ENCODE measurements around the gene IL27RA. TPM values are rescaled to one million over a fixed set of nuclear protein-coding genes. Genes with fewer than 3 reads are reported as not detected.

IL27RA gene
- total RNA-seq, 1 experiment from 2014 or later, result 10.2 TPM

DNA sequence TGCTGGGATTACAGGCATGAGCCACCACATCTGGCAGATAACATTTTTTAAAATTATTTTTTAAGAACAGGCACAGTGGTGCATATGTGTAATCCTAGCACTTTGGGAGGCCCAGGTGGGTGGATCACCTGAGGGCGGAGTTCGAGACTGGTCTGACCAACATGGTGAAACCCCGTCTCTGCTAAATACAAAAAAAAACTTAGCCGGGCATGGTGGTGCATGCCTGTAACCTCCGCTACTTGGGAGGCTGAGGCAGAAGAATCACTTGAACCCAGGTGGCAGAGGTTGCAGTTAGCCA, 30.9 kb downstream of the IL27RA start:
- ChIA-PET POLR2A (no interaction called here), CTCF (no interaction called here)
- TF ChIP-seq TCF7L2 (IDR thresholded peaks at IDR 0.05; ENCODE audit: low read depth, low read length), result no peak
- TF ChIP-seq SIN3A (IDR thresholded peaks at IDR 0.05; ENCODE audit: borderline replicate concordance, insufficient read depth, low read depth, low read length), result no peak
- TF ChIP-seq, protein P1, sequence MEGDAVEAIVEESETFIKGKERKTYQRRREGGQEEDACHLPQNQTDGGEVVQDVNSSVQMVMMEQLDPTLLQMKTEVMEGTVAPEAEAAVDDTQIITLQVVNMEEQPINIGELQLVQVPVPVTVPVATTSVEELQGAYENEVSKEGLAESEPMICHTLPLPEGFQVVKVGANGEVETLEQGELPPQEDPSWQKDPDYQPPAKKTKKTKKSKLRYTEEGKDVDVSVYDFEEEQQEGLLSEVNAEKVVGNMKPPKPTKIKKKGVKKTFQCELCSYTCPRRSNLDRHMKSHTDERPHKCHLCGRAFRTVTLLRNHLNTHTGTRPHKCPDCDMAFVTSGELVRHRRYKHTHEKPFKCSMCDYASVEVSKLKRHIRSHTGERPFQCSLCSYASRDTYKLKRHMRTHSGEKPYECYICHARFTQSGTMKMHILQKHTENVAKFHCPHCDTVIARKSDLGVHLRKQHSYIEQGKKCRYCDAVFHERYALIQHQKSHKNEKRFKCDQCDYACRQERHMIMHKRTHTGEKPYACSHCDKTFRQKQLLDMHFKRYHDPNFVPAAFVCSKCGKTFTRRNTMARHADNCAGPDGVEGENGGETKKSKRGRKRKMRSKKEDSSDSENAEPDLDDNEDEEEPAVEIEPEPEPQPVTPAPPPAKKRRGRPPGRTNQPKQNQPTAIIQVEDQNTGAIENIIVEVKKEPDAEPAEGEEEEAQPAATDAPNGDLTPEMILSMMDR (IDR thresholded peaks at IDR 0.05), result no peak
- TF ChIP-seq, protein P2, sequence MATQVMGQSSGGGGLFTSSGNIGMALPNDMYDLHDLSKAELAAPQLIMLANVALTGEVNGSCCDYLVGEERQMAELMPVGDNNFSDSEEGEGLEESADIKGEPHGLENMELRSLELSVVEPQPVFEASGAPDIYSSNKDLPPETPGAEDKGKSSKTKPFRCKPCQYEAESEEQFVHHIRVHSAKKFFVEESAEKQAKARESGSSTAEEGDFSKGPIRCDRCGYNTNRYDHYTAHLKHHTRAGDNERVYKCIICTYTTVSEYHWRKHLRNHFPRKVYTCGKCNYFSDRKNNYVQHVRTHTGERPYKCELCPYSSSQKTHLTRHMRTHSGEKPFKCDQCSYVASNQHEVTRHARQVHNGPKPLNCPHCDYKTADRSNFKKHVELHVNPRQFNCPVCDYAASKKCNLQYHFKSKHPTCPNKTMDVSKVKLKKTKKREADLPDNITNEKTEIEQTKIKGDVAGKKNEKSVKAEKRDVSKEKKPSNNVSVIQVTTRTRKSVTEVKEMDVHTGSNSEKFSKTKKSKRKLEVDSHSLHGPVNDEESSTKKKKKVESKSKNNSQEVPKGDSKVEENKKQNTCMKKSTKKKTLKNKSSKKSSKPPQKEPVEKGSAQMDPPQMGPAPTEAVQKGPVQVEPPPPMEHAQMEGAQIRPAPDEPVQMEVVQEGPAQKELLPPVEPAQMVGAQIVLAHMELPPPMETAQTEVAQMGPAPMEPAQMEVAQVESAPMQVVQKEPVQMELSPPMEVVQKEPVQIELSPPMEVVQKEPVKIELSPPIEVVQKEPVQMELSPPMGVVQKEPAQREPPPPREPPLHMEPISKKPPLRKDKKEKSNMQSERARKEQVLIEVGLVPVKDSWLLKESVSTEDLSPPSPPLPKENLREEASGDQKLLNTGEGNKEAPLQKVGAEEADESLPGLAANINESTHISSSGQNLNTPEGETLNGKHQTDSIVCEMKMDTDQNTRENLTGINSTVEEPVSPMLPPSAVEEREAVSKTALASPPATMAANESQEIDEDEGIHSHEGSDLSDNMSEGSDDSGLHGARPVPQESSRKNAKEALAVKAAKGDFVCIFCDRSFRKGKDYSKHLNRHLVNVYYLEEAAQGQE (IDR thresholded peaks at IDR 0.05; ENCODE audit: insufficient read depth in 1 of 2, low read depth in 2 of 2, low read length in 1 of 2), result no peak
- TF ChIP-seq POLR2AphosphoS5 (IDR thresholded peaks at IDR 0.05; ENCODE audit: low read depth, low read length), result no peak
- Histone ChIP-seq H3K27me3 (ENCODE audit: control insufficient read depth, insufficient read depth, low read length) (no peaks in the 10 kb centered on the region), H3K4me3 (ENCODE audit: low read depth in 2 of 2, low read length in 2 of 2) (no peak overlapping the region), H3K27ac (ENCODE audit: low read length) (no peak overlapping the region), H3K36me3 (ENCODE audit: control insufficient read depth, insufficient read depth, low read length) (no peaks in the 10 kb centered on the region), H3K9me3 (ENCODE audit: control insufficient read depth, insufficient read depth, low read depth, low read length) (no peaks in the 10 kb centered on the region), H3K4me1 (ENCODE audit: control insufficient read depth, insufficient read depth, low read length) (peaks cover 5% of the 10 kb centered on the region; the same call in 1 of the 2 replicates)
- no TSS peak for BruUV-seq (replicated peaks)
- in situ Hi-C loops (cut with HindIII; ENCODE audit: low pct_unique_long_range_greater_than_20kb, low sequenced_read_pairs) (no loop called here), intact Hi-C loops (cut with micrococcal nuclease; ENCODE audit: unreplicated experiment) (no loop called here)
- no peak for ATAC-seq
- no peak for DNase-seq (ENCODE audit: low read depth, low spot score)

DNA sequence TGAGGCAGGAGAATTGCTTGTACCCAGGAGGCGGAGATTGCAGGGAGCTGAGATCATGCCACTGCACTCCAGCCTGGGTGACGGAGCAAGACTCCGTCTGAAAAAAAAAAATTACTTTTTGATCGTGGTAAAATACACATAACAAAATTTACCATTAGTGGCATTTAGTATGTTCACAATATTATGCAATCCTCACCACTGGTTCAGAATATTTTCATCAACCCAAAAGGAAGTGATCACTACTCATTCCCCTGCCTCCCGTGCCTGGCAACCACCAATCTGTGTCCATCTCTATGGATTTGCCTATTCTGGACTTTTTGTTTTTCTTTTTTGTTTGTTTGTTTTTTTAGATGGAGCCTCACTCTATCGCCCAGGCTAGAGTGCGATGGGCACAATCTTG, 31.5 kb downstream of the IL27RA start:
- POLR2A ChIA-PET, result no interaction called here
- BruUV-seq (replicated peaks), result no TSS peak

More for the DNA sequence above, 31.5 kb downstream of the IL27RA start:
- Histone ChIP-seq H3K36me3 (ENCODE audit: control insufficient read depth, insufficient read depth, low read length) (no peaks in the 10 kb centered on the region), H3K27ac (ENCODE audit: low read length) (no peak overlapping the region), H3K4me3 (ENCODE audit: low read depth in 2 of 2, low read length in 2 of 2) (no peak overlapping the region), H3K9me3 (ENCODE audit: control insufficient read depth, insufficient read depth, low read depth, low read length) (no peaks in the 10 kb centered on the region), H3K27me3 (ENCODE audit: control insufficient read depth, insufficient read depth, low read length) (no peaks in the 10 kb centered on the region), H3K4me1 (ENCODE audit: control insufficient read depth, insufficient read depth, low read length) (peaks cover 3% of the 10 kb centered on the region; the same call in 1 of the 2 replicates)
- in situ Hi-C loops (cut with HindIII; ENCODE audit: low pct_unique_long_range_greater_than_20kb, low sequenced_read_pairs) (no loop called here), intact Hi-C loops (cut with micrococcal nuclease; ENCODE audit: unreplicated experiment) (no loop called here)
- CTCF ChIA-PET, result no interaction called here
- DNase-seq (ENCODE audit: low read depth, low spot score), result no peak
- ATAC-seq, result no peak
- no peak for TF ChIP-seq SIN3A (IDR thresholded peaks at IDR 0.05; ENCODE audit: borderline replicate concordance, insufficient read depth, low read depth, low read length)
- TF ChIP-seq, protein P1 (IDR thresholded peaks at IDR 0.05), result no peak
- TF ChIP-seq, protein P2 (IDR thresholded peaks at IDR 0.05; ENCODE audit: insufficient read depth in 1 of 2, low read depth in 2 of 2, low read length in 1 of 2), result no peak
- TF ChIP-seq TCF7L2 (IDR thresholded peaks at IDR 0.05; ENCODE audit: low read depth, low read length), result no peak
- no peak for TF ChIP-seq POLR2AphosphoS5 (IDR thresholded peaks at IDR 0.05; ENCODE audit: low read depth, low read length)

Measured in Panc1 (cell line).